ENCODE measurements around the gene PMM2. TPM values are rescaled to one million over a fixed set of nuclear protein-coding genes. Genes with fewer than 3 reads are reported as not detected.

The PMM2 gene
- total RNA-seq, 4 donors from 2014 or later = 15.4 to 29.0 (median 20.3) TPM

DNA sequence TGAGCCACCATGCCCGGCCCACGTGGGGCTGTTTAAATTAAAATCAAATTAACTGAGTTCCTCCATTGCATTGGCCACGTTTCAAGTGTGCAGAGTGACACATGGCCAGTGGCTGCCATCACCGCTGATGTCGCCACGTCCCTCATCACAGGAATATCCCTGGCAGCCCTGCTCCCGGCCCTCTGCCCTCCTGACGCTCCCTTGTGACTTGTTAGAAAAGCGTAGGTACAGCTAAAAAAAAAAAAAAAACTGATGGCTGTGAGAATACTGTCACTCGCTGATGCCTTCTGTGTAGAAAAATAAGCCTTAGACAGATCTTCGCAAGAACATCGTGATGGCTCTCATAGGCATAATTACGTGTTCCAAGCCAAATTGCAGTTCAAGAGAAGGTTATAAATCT is 49.5 kb downstream of the PMM2 start:
- TF ChIP-seq POLR2AphosphoS5 (IDR thresholded peaks at IDR 0.05) (no peak), POLR2A (IDR thresholded peaks at IDR 0.05) (no peak), CTCF (IDR thresholded peaks at IDR 0.05) (no peak), EP300 (IDR thresholded peaks at IDR 0.05) (no peak)
- no peaks in the 10 kb centered on the region for H3K27me3 ChIP-seq
- peaks cover 0 to 17% (median 0%) of the 10 kb centered on the region in 3 donors for H3K4me1 ChIP-seq
- H3K36me3 ChIP-seq = peaks cover 0 to 46% of the 10 kb centered on the region in 2 donors
- 88 to 92% methylated on average over 6 to 8 of the region's 13 CpGs for WGBS, 2 donors (ENCODE audit: low coverage in 1 of 2)
- no peak overlapping the region for H3K27ac ChIP-seq
- H3K9me3 ChIP-seq = no peaks in the 10 kb centered on the region
- ATAC-seq = no peak
- H3K4me3 ChIP-seq = no peak overlapping the region

- no peak overlapping the region for H3K27ac ChIP-seq
- no peak overlapping the region for H3K4me3 ChIP-seq
- peaks cover 0 to 17% (median 0%) of the 10 kb centered on the region in 3 donors for H3K4me1 ChIP-seq
- no peak for ATAC-seq
- 93% methylated on average over 10 of the region's 15 CpGs; no CpG with 5 or more reads in 1 of the 2 donors for WGBS, 2 donors (ENCODE audit: low coverage in 1 of 2)
- no peaks in the 10 kb centered on the region for H3K27me3 ChIP-seq
- H3K9me3 ChIP-seq = no peaks in the 10 kb centered on the region
- peaks cover 0 to 51% of the 10 kb centered on the region in 2 donors for H3K36me3 ChIP-seq
- no peak for TF ChIP-seq POLR2AphosphoS5 (IDR thresholded peaks at IDR 0.05)
- no peak for TF ChIP-seq CTCF (IDR thresholded peaks at IDR 0.05)
- TF ChIP-seq EP300 (IDR thresholded peaks at IDR 0.05) = no peak
- TF ChIP-seq POLR2A (IDR thresholded peaks at IDR 0.05) = no peak
These were observed 50.0 kb downstream of the PMM2 start for GRCh38 chr16:8847623-8848022.

GRCh38 chr16:8848231-8848938 is 50.7 kb downstream of the PMM2 start:
- Histone ChIP-seq H3K4me1 (peaks cover 0 to 17% (median 0%) of the 10 kb centered on the region in 3 donors), H3K36me3 (peaks cover 0 to 59% of the 10 kb centered on the region in 2 donors), H3K4me3 (no peak overlapping the region), H3K9me3 (no peaks in the 10 kb centered on the region), H3K27ac (peak overlapping the region in 1 of 4 donors; percentile 37), H3K27me3 (no peaks in the 10 kb centered on the region)
- TF ChIP-seq CTCF (IDR thresholded peaks at IDR 0.05) (no peak), POLR2A (IDR thresholded peaks at IDR 0.05) (no peak), EP300 (IDR thresholded peaks at IDR 0.05) (no peak)
- no peak for ATAC-seq
- WGBS, 2 donors (ENCODE audit: low coverage in 1 of 2) = 80 to 93% methylated on average over 7 to 12 of the region's 26 CpGs

DNA sequence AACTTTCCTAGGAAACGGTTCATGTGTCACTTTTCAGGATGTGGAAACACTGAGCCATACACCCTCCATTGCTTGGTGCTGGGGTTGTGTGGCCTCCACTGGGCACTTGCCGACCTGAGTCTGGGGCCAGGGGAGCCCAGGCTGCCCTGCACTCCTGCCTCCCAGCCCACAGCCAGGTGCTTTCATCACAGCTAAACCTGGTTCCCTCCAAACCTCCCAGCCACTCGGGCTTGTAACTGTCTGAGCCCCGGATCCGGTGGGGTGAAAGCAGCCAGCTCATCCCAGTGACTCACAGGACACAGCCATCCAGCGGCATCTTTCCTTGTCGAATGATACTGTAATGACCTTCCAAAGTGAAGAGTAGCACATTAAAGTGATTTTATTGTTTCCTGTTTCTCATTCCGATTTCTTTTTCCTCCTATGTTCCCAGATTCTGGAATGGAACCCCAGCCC is 51.3 kb downstream of the PMM2 start:
- Histone ChIP-seq H3K27ac (peak overlapping the region in 2 of 4 donors; percentile 17 to 37), H3K36me3 (peaks cover 0 to 64% of the 10 kb centered on the region in 2 donors), H3K4me1 (peaks cover 0 to 17% (median 0%) of the 10 kb centered on the region in 3 donors), H3K27me3 (no peaks in the 10 kb centered on the region), H3K4me3 (no peak overlapping the region), H3K9me3 (no peaks in the 10 kb centered on the region)
- 54 to 73% methylated on average over 3 to 4 of the region's 8 CpGs for WGBS, 2 donors (ENCODE audit: low coverage in 1 of 2)
- TF ChIP-seq POLR2A (IDR thresholded peaks at IDR 0.05) = no peak
- no peak for TF ChIP-seq EP300 (IDR thresholded peaks at IDR 0.05)
- no peak for TF ChIP-seq POLR2AphosphoS5 (IDR thresholded peaks at IDR 0.05)
- TF ChIP-seq CTCF (IDR thresholded peaks at IDR 0.05) = no peak
- no peak for ATAC-seq

Data from gastroesophageal sphincter (tissue), 4 donors.